Stomach (tissue), 9 donors: ENCODE results near the gene JMY. TPM values are rescaled to one million over a fixed set of nuclear protein-coding genes. Genes with fewer than 3 reads are reported as not detected.

Source experiments
- DNase-seq, 2 donors: peaks; one replicate each; pipeline versions ENCODE4 v3.0.0 to v3.0.0-alpha.2; 2013 to 2019
- H3K27ac ChIP-seq, 5 donors: fragments of 200-600 bp in 4 of 5; sonication (generic) in 4 of 5; one replicate each; pipeline ENCODE4 v1.5.1; 2013 to 2019; ENCODE audit warnings: mild to moderate bottlenecking in 1 of 5, moderate library complexity in 1 of 5
- H3K27me3 ChIP-seq, 3 donors: fragments of 200-600 bp; sonication (generic); one replicate each; pipeline ENCODE4 v1.5.1; 2017 to 2019; ENCODE audit warnings: mixed run types in 1 of 3
- H3K36me3 ChIP-seq, 4 donors: fragments of 200-600 bp; sonication (generic); 1 replicate in 3 of 4; 2 replicates in 1 of 4; pipeline ENCODE4 v1.5.1; 2016 to 2019
- H3K4me1 ChIP-seq, 4 donors: fragments of 200-600 bp; sonication (generic); one replicate each; pipeline ENCODE4 v1.5.1; 2016 to 2019
- H3K4me3 ChIP-seq, 4 donors: fragments of 200-600 bp; sonication (generic) in 3 of 4; one replicate each; pipeline ENCODE4 v1.5.1; 2016 to 2019; ENCODE audit warnings: mild to moderate bottlenecking in 1 of 4
- H3K9me3 ChIP-seq, 4 donors: fragments of 200-600 bp; sonication (generic); one replicate each; pipeline ENCODE4 v1.5.1; 2016 to 2019
- CTCF ChIP-seq, 7 experiments: fragments of 450-650 bp in 4 of 7; fragments of 200-600 bp in 3 of 7; sonication (generic) in 3 of 7; IDR thresholded peaks; one replicate each; pipeline ENCODE4 v1.5.1; 2016 to 2019; ENCODE audit warnings: antibody characterized with exemption in 7 of 7, control low read depth in 2 of 7, mild to moderate bottlenecking in 1 of 7
- EP300 ChIP-seq: sonication (generic); formaldehyde crosslinking; IDR thresholded peaks from one replicate; pipeline ENCODE4 v1.6.1; 2017; ENCODE audit warnings: antibody characterized with exemption
- POLR2A ChIP-seq, 4 donors: fragments of 450-650 bp; IDR thresholded peaks; one replicate each; pipeline ENCODE4 v1.6.1; 2016; ENCODE audit warnings: antibody characterized with exemption in 4 of 4, control low read depth in 2 of 4, mild to moderate bottlenecking in 1 of 4, moderate library complexity in 1 of 4
- POLR2AphosphoS5 ChIP-seq, 3 donors: sonication (generic); formaldehyde crosslinking; IDR thresholded peaks; one replicate each; pipeline ENCODE4 v1.6.1; 2016; ENCODE audit warnings: antibody characterized with exemption in 3 of 3
- WGBS, 5 donors: extraction: QIAGEN DNeasy Blood & Tissue Kit in 3 of 5; methylation state at CpG; one replicate each; pipeline versions ENCODE4 v1.1.5 to v1.1.7; 2013 to 2018; 5-methylcytosine and 5-hydroxymethylcytosine counted together
- intact Hi-C: fragments of 100-400 bp; cut with DNase I; formaldehyde crosslinking; loops from one replicate; pipeline ENCODE4 v1.15.1; 2023; ENCODE audit warnings: low total_unique reads
- polyA plus RNA-seq, 3 donors: library from polyadenylated mRNA; stranded (reverse); fragments of 200-250 nt; gene quantifications; one replicate each; pipeline ENCODE4 v1.2.3, GENCODE V29; 2013
- total RNA-seq, 5 donors: library from RNA; depleted of rRNA; stranded (reverse); fragments of >200 nt; gene quantifications; one replicate each; pipeline versions ENCODE4 v1.1.0 to v1.2.3, GENCODE V29; 2014 to 2016
- donor health status: healthy with polysubstance abuse.
- donor health status: Bipolar disorder and iron deficiency.
- donor health status: healthy.

JMY gene
- total and polyA plus RNA-seq, 8 donors, result 2.1 to 31.9 (median 7.1) TPM

GRCh38 chr5:79302454-79302853, 66.5 kb downstream of the JMY start:
- no peak for TF ChIP-seq POLR2AphosphoS5 (IDR thresholded peaks at IDR 0.05)
- TF ChIP-seq CTCF (IDR thresholded peaks at IDR 0.05), result no peak
- no peak for TF ChIP-seq EP300
- TF ChIP-seq POLR2A (IDR thresholded peaks at IDR 0.05), result no peak
- Histone ChIP-seq H3K4me1 (peaks cover 0 to 22% (median 2%) of the 10 kb centered on the region in 4 donors), H3K27me3 (no peaks in the 10 kb centered on the region), H3K4me3 (no peak overlapping the region), H3K9me3 (no peaks in the 10 kb centered on the region), H3K36me3 (peaks cover 15 to 85% (median 78%) of the 10 kb centered on the region in 4 donors), H3K27ac (no peak overlapping the region)
- 95 to 100% (median 98%) methylated on average over 1 of the region's 1 CpG for WGBS, 5 donors
- intact Hi-C loops, result no loop called here
- DNase-seq, result no peak

GRCh38 chr5:79305706-79306105, 69.8 kb downstream of the JMY start:
- no peaks in the 10 kb centered on the region for H3K27me3 ChIP-seq
- TF ChIP-seq POLR2AphosphoS5 (IDR thresholded peaks at IDR 0.05) (no peak), CTCF (IDR thresholded peaks at IDR 0.05) (no peak), EP300 (no peak), POLR2A (IDR thresholded peaks at IDR 0.05) (no peak)
- H3K27ac ChIP-seq, result no peak overlapping the region
- peaks cover 13 to 88% (median 71%) of the 10 kb centered on the region in 4 donors for H3K36me3 ChIP-seq
- no peaks in the 10 kb centered on the region for H3K9me3 ChIP-seq
- WGBS, 5 donors, result 75 to 90% (median 85%) methylated on average over 1 of the region's 1 CpG
- peaks cover 0 to 8% (median 0%) of the 10 kb centered on the region in 4 donors for H3K4me1 ChIP-seq
- intact Hi-C loops, result no loop called here
- no peak for DNase-seq
- no peak overlapping the region for H3K4me3 ChIP-seq

- TF ChIP-seq EP300, result no peak
- no peak for TF ChIP-seq POLR2A (IDR thresholded peaks at IDR 0.05)
- no peak for TF ChIP-seq POLR2AphosphoS5 (IDR thresholded peaks at IDR 0.05)
- no peak for TF ChIP-seq CTCF (IDR thresholded peaks at IDR 0.05)
- no peak for DNase-seq
- Histone ChIP-seq H3K4me1 (no peaks in the 10 kb centered on the region), H3K9me3 (no peaks in the 10 kb centered on the region), H3K36me3 (peaks cover 17 to 99% (median 80%) of the 10 kb centered on the region in 4 donors), H3K27ac (no peak overlapping the region), H3K27me3 (no peaks in the 10 kb centered on the region), H3K4me3 (no peak overlapping the region)
- WGBS, 5 donors, result 75 to 96% (median 93%) methylated on average over 3 of the region's 3 CpGs
- intact Hi-C loops, result no loop called here
These were observed 83.1 kb downstream of the JMY start for GRCh38 chr5:79318935-79319614.

GRCh38 chr5:79329453-79329852, 93.5 kb downstream of the JMY start:
- no peak overlapping the region for H3K4me3 ChIP-seq
- no peaks in the 10 kb centered on the region for H3K4me1 ChIP-seq
- 79 to 92% (median 87%) methylated on average over 4 of the region's 4 CpGs for WGBS, 5 donors
- intact Hi-C loops, result no loop called here
- no peak for DNase-seq
- TF ChIP-seq POLR2AphosphoS5 (IDR thresholded peaks at IDR 0.05) (no peak), EP300 (no peak), CTCF (IDR thresholded peaks at IDR 0.05) (no peak), POLR2A (IDR thresholded peaks at IDR 0.05) (no peak)
- no peaks in the 10 kb centered on the region for H3K27me3 ChIP-seq
- no peaks in the 10 kb centered on the region for H3K36me3 ChIP-seq
- H3K27ac ChIP-seq, result no peak overlapping the region
- H3K9me3 ChIP-seq, result no peaks in the 10 kb centered on the region
